Measurements from ENCODE around the gene SYNE4. TPM values are rescaled to one million over a fixed set of nuclear protein-coding genes. Genes with fewer than 3 reads are reported as not detected.

The SYNE4 gene
- total RNA-seq, 1 donor from 2014 or later: 5.3 TPM

- H3K4me3 ChIP-seq (ENCODE audit: low read depth, low read length): peak overlapping the region; percentile 53
- DNase-seq (ENCODE audit: low read depth): no peak
- TF ChIP-seq CTCF (conservative IDR thresholded peaks at IDR 0.05; ENCODE audit: low read depth, low read length): no peak
Observed at GRCh38 chr19:36009220-36009619, 607 bp upstream of the SYNE4 start.

- no peak overlapping the region for H3K4me3 ChIP-seq (ENCODE audit: low read depth, low read length)
- no peak for TF ChIP-seq CTCF (conservative IDR thresholded peaks at IDR 0.05; ENCODE audit: low read depth, low read length)
- DNase-seq (ENCODE audit: low read depth): no peak
Observed at GRCh38 chr19:36006955-36007354, 1.7 kb downstream of the SYNE4 start.

GRCh38 chr19:36003284-36003683 is 5.3 kb downstream of the SYNE4 start:
- no peak for TF ChIP-seq CTCF (conservative IDR thresholded peaks at IDR 0.05; ENCODE audit: low read depth, low read length)

GRCh38 chr19:36001605-36002004 is 7.0 kb downstream of the SYNE4 start:
- H3K4me3 ChIP-seq (ENCODE audit: low read depth, low read length): no peak overlapping the region
- TF ChIP-seq CTCF (conservative IDR thresholded peaks at IDR 0.05; ENCODE audit: low read depth, low read length): no peak
- no peak for DNase-seq (ENCODE audit: low read depth)

More at GRCh38 chr19:36003284-36003683, 5.3 kb downstream of the SYNE4 start:
- H3K4me3 ChIP-seq (ENCODE audit: low read depth, low read length): no peak overlapping the region
- no peak for DNase-seq (ENCODE audit: low read depth)

GRCh38 chr19:35996777-35997176 is 11.8 kb downstream of the SYNE4 start:
- H3K4me3 ChIP-seq (ENCODE audit: low read depth, low read length): no peak overlapping the region
- no peak for DNase-seq (ENCODE audit: low read depth)
- no peak for TF ChIP-seq CTCF (conservative IDR thresholded peaks at IDR 0.05; ENCODE audit: low read depth, low read length)

GRCh38 chr19:35995048-35995993 is 13.3 kb downstream of the SYNE4 start, which contains the start of gene SDHAF1:
TSS of gene SDHAF1 (plus strand) at chr19:35995188. CDS start at chr19:35995275, 87 bp downstream.
- no peak for TF ChIP-seq CTCF (conservative IDR thresholded peaks at IDR 0.05; ENCODE audit: low read depth, low read length)
- peak; percentile 37 for DNase-seq (ENCODE audit: low read depth)
- H3K4me3 ChIP-seq (ENCODE audit: low read depth, low read length): peak within 1 kb of the TSS; percentile 92
